GM19099 (cell line): Measurements from ENCODE around the gene PPIL6.

Experiments
- POLR2A ChIP-seq: IDR thresholded peaks from 3 replicates; pipeline ENCODE4 v1.6.1; 2011; ENCODE audit warnings: low read depth; ENCODE audit not compliant: insufficient read length; ENCODE audit errors: extremely low read depth

PPIL6 gene

GRCh38 chr6:109473120-109473519 is 32.7 kb upstream of the PPIL6 start:
- TF ChIP-seq POLR2A: no peak

- no peak for TF ChIP-seq POLR2A
Observed at GRCh38 chr6:109472132-109472995, 31.9 kb upstream of the PPIL6 start.

- no peak for TF ChIP-seq POLR2A
Observed at GRCh38 chr6:109471105-109471810, 30.8 kb upstream of the PPIL6 start.

- no peak for TF ChIP-seq POLR2A
Observed at GRCh38 chr6:109469591-109470189, 29.3 kb upstream of the PPIL6 start.

- TF ChIP-seq POLR2A: no peak
Observed at GRCh38 chr6:109467696-109468095, 27.3 kb upstream of the PPIL6 start.

- TF ChIP-seq POLR2A: no peak
Observed at GRCh38 chr6:109466212-109466923, 25.9 kb upstream of the PPIL6 start.

- no peak for TF ChIP-seq POLR2A
Observed at GRCh38 chr6:109465772-109466171, 25.3 kb upstream of the PPIL6 start.

GRCh38 chr6:109461733-109462526 is 21.5 kb upstream of the PPIL6 start:
- no peak for TF ChIP-seq POLR2A

GRCh38 chr6:109460161-109460829 is 19.9 kb upstream of the PPIL6 start:
- no peak for TF ChIP-seq POLR2A

- no peak for TF ChIP-seq POLR2A
Observed at GRCh38 chr6:109458774-109459531, 18.5 kb upstream of the PPIL6 start.

GRCh38 chr6:109457562-109457996 is 17.2 kb upstream of the PPIL6 start:
- no peak for TF ChIP-seq POLR2A

GRCh38 chr6:109456710-109457561 is 16.5 kb upstream of the PPIL6 start:
- TF ChIP-seq POLR2A: peak; percentile 19
